NCI-H1417 treated with DMSO at 0.1 percent for 48 hours (cell line): Measurements from ENCODE around the gene PRRC2B.
"Not testable (repeated sequence)": the region's sequence is repeated elsewhere in the genome, so short reads cannot be mapped to it uniquely, and the experiment has no call there.

Experiments used
- DNase-seq: peaks from one replicate; lab custom pipeline; 2025; lab: John Stamatoyannopoulos, UW

Gene PRRC2B

GRCh38 chr9:131472085-131472484, 78.2 kb downstream of the PRRC2B start:
- DNase-seq: not testable (repeated sequence)

GRCh38 chr9:131473198-131473885, 79.5 kb downstream of the PRRC2B start:
- no peak for DNase-seq

GRCh38 chr9:131473891-131474290, 80.0 kb downstream of the PRRC2B start:
- DNase-seq: no peak

GRCh38 chr9:131474711-131475110, 80.8 kb downstream of the PRRC2B start:
- no peak for DNase-seq

GRCh38 chr9:131475111-131475955, 81.4 kb downstream of the PRRC2B start:
- DNase-seq: no peak

GRCh38 chr9:131475956-131476776, 82.3 kb downstream of the PRRC2B start:
- DNase-seq: no peak

GRCh38 chr9:131476777-131477345, 83.0 kb downstream of the PRRC2B start:
- no peak for DNase-seq

- DNase-seq: no peak
Measured at GRCh38 chr9:131477367-131477766, 83.5 kb downstream of the PRRC2B start.

GRCh38 chr9:131477816-131478419, 84.0 kb downstream of the PRRC2B start:
- DNase-seq: no peak

- DNase-seq: no peak
Measured at GRCh38 chr9:131478421-131478868, 84.6 kb downstream of the PRRC2B start.

GRCh38 chr9:131478911-131479310, 85.0 kb downstream of the PRRC2B start:
- DNase-seq: no peak

- no peak for DNase-seq
Measured at GRCh38 chr9:131480258-131480657, 86.4 kb downstream of the PRRC2B start.

- no peak for DNase-seq
Measured at GRCh38 chr9:131481441-131482342, 87.8 kb downstream of the PRRC2B start.

GRCh38 chr9:131482343-131483006, 88.6 kb downstream of the PRRC2B start:
- DNase-seq: no peak

GRCh38 chr9:131483319-131484050, 89.6 kb downstream of the PRRC2B start:
- no peak for DNase-seq

GRCh38 chr9:131484051-131484445, 90.2 kb downstream of the PRRC2B start:
- no peak for DNase-seq

GRCh38 chr9:131484560-131485185, 90.8 kb downstream of the PRRC2B start:
- no peak for DNase-seq

GRCh38 chr9:131485206-131485605, 91.3 kb downstream of the PRRC2B start:
- no peak for DNase-seq
